Loucy (cell line): ENCODE measurements around the gene FARP1.

Source experiments
- EZH2phosphoT487 ChIP-seq: fragments of 200-600 bp; IDR thresholded peaks from 2 replicates; pipeline ENCODE4 v1.6.1; 2018; ENCODE audit warnings: antibody characterized with exemption, mild to moderate bottlenecking, moderate library complexity, borderline replicate concordance
- TF ChIP-seq, protein P1 (sequence below): fragments of 200-600 bp; sonication (generic); conservative IDR thresholded peaks from 2 replicates; pipeline ENCODE4 v1.5.1; 2014; ENCODE audit warnings: mild to moderate bottlenecking, antibody characterized with exemption, low read length

DNA sequence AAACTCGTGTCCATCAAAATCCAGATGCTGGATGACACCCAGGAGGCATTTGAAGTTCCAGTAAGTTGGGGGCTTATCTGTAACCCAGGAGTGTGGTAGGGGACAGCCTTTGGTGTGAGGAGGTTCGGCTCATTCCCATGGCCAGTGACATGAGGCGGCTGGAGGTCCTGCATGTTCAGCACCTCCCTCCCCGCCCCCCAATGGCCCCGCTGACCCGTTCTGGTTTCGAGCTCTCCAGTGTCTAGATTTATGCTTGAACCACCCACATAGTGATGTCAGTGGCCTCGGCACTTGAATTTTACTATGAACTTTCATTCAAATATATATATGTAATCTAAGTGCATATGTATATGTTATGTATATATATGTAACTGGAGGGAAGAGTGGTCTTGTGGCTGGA lies 70.5 kb downstream of the FARP1 start:
- no peak for TF ChIP-seq EZH2phosphoT487
- TF ChIP-seq, protein P1, sequence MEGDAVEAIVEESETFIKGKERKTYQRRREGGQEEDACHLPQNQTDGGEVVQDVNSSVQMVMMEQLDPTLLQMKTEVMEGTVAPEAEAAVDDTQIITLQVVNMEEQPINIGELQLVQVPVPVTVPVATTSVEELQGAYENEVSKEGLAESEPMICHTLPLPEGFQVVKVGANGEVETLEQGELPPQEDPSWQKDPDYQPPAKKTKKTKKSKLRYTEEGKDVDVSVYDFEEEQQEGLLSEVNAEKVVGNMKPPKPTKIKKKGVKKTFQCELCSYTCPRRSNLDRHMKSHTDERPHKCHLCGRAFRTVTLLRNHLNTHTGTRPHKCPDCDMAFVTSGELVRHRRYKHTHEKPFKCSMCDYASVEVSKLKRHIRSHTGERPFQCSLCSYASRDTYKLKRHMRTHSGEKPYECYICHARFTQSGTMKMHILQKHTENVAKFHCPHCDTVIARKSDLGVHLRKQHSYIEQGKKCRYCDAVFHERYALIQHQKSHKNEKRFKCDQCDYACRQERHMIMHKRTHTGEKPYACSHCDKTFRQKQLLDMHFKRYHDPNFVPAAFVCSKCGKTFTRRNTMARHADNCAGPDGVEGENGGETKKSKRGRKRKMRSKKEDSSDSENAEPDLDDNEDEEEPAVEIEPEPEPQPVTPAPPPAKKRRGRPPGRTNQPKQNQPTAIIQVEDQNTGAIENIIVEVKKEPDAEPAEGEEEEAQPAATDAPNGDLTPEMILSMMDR, result no peak
